GM19239 (cell line): ENCODE data around the gene P2RX4.
"Not testable (repeated sequence)": the region's sequence is repeated elsewhere in the genome, so short reads cannot be mapped to it uniquely, and the experiment has no call there.

Source experiments
- DNase-seq: peaks from one replicate; pipeline ENCODE4 v3.0.0; 2011; ENCODE audit warnings: low spot score; ENCODE audit not compliant: insufficient read length
- FAIRE-seq: peaks from 2 replicates; lab custom pipeline; 2011; peaks lifted over from hg19 to GRCh38; lab: Jason Lieb, UNC

Gene P2RX4

GRCh38 chr12:121209624-121210572 is at the start of gene P2RX4:
P2RX4 (plus strand) TSS chr12:121210129; CDS start chr12:121210165, 36 bp downstream.
- FAIRE-seq (peak; percentile 63), DNase-seq (peak; percentile 90)

DNA sequence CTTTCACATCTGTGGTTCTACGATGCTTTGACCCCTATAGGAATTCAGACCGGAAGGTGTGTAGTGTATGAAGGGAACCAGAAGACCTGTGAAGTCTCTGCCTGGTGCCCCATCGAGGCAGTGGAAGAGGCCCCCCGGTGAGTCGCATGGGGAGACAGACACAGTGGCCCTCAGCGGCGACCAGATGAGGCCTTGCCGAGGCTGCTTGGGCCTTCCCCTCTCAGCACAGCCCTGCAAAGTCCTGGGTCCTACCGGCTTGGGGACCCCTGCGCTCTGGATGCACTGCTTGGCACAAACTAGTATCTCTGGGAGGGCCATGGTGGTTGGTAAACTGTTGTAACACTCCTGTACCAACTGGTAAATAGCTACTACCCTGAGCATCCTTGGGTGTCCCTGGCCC is 47.5 kb upstream of the P2RX4 start:
- FAIRE-seq (no peak), DNase-seq (no peak)

DNA sequence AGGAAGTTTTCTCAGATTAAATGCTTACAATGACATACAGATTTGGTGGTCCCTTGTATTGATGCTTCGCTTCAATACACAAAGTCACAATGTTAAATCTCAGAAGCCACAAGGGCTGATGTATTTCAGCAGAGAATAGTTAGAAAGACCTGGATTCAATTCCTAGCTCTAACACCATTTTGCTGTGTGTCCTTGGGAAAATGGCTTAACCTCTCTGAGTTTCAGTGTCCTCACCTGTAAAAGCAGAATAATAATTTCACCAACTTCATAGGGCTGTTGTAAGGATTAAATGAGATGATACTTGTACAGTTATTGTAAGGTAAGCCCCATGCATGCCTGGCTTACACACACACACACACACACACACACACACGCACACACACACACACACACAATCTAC is 46.9 kb upstream of the P2RX4 start:
- DNase-seq (no peak), FAIRE-seq (no peak)

DNA sequence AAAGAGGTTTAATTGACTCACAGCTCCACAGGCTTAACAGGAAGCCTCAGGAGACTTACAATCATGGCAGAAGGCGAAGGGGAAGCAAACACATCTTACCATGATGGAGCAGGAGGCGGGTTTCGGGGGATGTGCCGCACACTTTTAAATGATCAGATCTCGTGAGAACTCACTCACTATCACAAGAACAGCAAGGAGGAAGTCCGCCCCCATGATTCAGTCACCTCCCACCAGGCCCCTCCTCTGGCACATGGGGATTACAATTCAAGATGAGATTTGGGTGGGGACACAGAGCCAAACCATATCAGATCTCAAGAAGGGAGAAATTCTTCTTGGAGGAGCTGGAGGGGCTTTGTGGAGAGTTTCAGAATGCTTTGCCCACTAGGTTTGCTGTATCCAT is 45.1 kb upstream of the P2RX4 start:
- not testable (repeated sequence) for DNase-seq, FAIRE-seq

- no peak for DNase-seq
- no peak for FAIRE-seq
Measured at GRCh38 chr12:121165316-121165715, 44.6 kb upstream of the P2RX4 start.

- DNase-seq: no peak
- no peak for FAIRE-seq
Measured at GRCh38 chr12:121166356-121166755, 43.6 kb upstream of the P2RX4 start.

DNA sequence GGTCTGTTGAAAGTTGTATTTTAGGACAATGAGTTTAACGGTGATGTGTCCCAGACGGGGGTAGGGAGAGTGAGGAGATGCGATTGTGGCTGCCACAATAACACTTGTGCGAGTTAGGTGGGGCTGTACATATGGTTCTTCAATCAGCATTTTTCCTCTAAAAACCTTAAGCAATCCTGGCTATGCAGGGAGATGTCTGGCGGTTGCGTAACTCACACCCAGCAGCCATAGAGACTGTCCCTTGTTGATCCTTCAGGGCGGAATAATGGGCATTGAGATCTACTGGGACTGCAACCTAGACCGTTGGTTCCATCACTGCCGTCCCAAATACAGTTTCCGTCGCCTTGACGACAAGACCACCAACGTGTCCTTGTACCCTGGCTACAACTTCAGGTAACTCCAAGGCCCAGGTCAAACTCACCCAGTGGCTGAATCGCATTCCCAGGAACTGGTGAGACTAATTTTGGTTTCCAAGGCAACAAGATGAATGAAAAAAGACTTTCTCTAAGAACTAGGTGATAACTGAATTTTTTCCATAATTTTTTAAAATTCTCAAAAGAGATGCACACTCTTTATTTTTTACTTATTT is 42.6 kb upstream of the P2RX4 start:
- no peak for FAIRE-seq

DNA sequence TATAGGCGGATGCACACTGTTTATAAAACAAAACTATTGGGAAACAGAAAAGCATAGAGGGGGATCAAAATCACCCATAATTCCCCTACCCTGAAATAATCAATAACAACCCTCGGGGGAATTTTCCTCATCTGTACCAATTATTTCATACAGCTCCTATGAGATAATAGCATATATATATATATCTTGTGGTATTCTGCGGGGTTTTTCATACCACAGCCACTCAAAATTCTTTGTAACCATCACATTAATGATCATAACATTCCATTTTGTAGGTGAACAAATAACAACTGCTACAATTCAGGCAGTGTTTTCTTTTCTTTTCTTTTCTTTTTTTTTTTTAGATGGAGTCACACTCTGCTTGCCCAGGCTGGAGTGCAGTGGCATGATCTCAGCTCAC is 42.0 kb upstream of the P2RX4 start:
- no peak for FAIRE-seq

More for the DNA sequence above, 42.6 kb upstream of the P2RX4 start:
- no peak for DNase-seq

DNA sequence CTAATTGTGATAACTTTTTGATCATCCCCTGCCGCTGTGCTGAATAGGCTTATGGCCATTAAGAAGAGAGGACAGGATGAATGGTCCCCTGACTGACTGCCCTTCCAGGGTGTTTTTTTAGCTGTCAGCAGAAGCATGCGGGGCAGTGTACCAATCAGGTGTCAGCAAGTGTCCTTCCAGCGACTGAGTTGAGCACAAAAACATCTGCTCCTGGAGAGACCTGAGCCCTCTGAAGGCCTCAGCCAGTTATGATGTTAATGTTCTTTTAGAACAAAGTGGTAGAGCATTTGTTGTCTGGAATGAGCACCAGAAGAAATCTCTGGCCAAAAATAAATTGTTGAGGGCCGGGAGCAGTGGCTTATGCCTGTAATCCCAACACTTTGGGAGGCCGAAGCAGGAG is 39.8 kb upstream of the P2RX4 start:
- no peak for DNase-seq
- FAIRE-seq: no peak

More for the DNA sequence above, 42.0 kb upstream of the P2RX4 start:
- no peak for DNase-seq

DNA sequence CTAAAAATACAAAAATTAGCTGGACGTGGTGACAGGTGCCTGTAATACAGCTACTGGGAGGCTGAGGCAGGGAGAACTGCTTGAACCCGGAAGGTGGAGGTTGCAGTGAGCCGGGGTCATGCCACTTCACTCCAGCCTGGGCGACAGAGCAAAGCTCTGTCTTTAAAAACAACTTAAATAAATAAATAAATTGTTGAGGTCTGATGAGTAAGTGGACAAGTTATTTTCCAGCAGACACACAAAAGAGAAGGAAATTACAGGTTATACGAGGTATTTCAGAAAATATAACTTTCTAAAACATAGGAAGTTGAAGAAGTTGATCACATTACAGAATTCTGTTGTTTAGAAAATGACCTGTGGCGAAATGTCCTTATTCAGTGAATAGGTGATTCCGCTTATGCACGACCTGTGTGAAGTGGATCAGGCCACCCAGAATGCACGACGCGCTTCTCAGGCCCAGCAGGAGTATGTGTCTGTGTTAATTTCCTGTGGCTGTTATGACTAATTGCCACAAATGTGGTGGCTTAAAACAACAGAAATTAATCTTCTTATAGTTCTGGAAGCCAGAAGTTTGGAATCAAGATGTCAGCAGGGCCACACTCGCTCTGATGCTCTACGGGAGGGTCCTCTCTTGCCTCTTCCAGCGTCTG is 39.2 kb upstream of the P2RX4 start:
- no peak for FAIRE-seq
- DNase-seq: no peak

DNA sequence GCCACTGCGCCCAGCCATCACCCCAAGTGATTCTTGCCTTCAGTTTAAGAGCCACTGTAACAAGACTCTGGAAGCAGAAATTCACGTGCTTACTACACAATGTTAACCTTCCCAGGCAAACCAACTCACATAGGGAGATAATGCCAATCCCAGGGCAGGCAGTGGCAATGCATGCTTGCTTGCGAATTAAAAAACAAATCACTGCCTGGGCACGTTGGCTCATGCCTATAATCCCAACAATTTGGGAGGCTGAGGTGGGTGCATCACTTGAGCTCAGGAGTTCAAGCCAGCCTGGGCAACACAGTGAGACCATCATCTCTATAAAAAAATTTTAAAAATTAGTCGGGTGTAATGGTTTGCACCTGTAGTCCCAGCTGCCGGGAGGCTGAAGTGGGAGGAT is 37.8 kb upstream of the P2RX4 start:
- FAIRE-seq (no peak), DNase-seq (no peak)

- peak; percentile 69 for FAIRE-seq
- peak; percentile 29 for DNase-seq
Measured at GRCh38 chr12:121175383-121176119, 34.4 kb upstream of the P2RX4 start.

DNA sequence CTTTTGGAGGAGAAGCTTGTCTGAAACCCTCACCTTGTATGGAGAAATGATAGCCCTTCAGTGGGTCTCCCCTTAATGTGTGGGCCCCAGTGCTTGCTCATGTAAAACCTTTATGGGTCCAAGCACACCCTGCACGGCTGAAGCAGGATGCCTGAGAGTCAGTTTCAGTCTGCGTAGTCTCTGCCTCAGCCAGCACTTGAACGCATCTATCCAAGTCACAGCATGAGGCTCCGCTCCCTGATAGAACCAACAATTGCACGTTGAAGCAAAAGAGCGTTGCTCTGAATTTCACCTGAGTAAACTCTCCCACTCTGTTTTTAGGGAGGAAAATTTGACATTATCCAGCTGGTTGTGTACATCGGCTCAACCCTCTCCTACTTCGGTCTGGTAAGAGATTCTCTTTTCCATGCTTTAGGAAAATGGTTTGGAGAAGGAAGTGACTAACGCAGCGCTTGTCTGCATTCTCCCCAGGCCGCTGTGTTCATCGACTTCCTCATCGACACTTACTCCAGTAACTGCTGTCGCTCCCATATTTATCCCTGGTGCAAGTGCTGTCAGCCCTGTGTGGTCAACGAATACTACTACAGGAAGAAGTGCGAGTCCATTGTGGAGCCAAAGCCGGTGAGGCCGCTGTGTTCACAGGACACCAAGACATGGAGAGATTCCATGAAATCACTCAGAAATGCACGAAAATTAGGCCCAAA is 33.0 kb upstream of the P2RX4 start:
- DNase-seq (no peak), FAIRE-seq (no peak)

GRCh38 chr12:121181181-121181580 is 28.7 kb upstream of the P2RX4 start:
- DNase-seq (no peak), FAIRE-seq (no peak)

GRCh38 chr12:121182222-121182893 is 27.6 kb upstream of the P2RX4 start:
- no peak for FAIRE-seq
- DNase-seq: no peak

DNA sequence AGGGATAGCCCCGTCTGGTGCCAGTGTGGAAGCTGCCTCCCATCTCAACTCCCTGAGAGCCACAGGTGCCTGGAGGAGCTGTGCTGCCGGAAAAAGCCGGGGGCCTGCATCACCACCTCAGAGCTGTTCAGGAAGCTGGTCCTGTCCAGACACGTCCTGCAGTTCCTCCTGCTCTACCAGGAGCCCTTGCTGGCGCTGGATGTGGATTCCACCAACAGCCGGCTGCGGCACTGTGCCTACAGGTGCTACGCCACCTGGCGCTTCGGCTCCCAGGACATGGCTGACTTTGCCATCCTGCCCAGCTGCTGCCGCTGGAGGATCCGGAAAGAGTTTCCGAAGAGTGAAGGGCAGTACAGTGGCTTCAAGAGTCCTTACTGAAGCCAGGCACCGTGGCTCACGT is 25.5 kb upstream of the P2RX4 start:
- FAIRE-seq: no peak
- DNase-seq: no peak

DNA sequence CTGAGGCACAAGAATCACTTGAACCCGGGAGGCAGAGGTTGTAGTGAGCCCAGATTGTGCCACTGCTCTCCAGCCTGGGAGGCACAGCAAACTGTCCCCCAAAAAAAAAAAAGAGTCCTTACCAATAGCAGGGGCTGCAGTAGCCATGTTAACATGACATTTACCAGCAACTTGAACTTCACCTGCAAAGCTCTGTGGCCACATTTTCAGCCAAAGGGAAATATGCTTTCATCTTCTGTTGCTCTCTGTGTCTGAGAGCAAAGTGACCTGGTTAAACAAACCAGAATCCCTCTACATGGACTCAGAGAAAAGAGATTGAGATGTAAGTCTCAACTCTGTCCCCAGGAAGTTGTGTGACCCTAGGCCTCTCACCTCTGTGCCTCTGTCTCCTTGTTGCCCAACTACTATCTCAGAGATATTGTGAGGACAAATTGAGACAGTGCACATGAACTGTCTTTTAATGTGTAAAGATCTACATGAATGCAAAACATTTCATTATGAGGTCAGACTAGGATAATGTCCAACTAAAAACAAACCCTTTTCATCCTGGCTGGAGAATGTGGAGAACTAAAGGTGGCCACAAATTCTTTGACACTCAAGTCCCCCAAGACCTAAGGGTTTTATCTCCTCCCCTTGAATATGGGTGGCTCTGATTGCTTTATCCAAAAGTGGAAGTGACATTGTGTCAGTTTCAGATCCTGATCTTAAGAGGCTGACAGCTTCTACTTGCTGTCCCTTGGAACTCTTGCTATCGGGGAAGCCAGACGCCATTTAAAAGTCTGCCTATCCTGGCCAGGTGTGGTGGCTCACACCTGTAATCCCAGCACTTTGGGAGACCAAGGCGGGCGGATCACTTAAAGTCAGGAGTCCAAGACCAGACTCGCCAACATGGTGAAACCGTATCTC is 24.7 kb upstream of the P2RX4 start:
- no peak for DNase-seq

DNA sequence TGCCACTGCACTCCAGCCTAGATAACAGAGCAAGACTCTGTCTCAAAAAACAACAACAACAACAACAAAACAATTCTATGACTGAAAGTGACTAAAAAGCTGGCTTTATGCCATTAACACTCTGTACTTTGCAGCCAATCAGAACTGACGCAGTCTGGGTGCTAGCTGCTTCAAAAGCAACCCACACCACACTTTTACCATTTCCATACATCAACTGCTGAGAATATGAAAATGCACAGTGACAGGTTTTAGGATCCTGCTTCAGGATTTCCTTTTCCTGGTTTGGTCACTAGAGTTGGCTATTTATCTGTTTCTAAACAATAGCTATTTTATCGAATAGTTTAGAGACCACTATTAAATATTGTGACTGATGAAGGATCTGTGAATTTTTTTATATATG is 23.1 kb upstream of the P2RX4 start:
- no peak for FAIRE-seq

More for the DNA sequence above, 24.7 kb upstream of the P2RX4 start:
- FAIRE-seq: no peak

More for the DNA sequence above, 23.1 kb upstream of the P2RX4 start:
- DNase-seq: no peak
